ENCODE results near the gene KIF20B.
"Not testable (repeated sequence)": the region's sequence is repeated elsewhere in the genome, so short reads cannot be mapped to it uniquely, and the experiment has no call there.

The KIF20B gene

DNA sequence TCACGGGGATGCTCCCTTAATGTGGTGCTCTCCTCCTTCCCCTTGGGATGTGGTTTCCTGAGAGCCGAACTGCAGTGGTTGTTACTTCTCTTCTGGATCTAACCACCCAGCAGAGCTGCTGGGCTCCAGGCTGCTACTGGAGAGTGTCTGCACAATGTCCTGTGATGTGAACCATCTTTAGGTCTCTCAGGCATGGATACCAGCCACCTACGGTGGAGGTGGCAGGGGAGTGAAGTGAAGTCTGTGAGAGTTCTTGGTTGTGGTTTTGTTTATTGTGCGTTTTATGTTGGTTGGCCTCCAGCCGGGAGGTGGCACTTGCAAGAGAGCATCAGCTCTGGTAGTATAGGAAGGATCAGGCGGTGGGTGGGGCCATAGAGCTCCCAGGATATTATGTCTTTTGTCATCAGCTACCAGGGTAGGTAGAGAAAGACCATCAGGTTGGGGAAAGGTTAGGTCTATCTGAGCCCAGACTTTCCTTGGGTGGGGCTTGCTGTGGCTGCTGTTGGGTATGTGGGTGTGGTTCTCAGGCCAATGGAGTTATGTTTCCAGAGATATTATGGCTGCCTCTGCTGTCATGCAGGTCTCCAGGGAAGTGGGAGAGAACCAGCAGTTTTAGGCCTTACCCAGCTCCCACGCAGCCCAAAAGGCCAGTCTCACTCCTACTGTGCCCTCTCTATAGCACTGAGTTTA, 87.9 kb downstream of the KIF20B start:
- no peak for DNase-seq

DNA sequence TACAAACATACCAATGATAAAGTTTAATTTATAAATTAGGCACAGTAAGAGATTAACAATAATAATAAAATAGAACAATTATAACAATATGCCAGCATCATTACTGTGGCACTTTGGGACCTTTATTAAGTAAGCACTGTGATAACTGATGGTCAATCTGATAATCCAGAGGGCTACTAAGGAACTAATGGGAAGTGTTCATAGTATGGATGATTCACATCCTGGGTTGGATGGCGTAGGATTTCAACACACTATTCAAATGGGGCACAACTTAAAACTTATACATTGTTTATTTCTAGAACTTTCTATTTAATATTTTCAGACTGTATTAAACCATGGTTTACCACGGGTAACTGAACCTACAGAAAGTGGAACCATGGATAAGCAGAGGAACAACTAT, 90.8 kb downstream of the KIF20B start:
- DNase-seq, result no peak

DNA sequence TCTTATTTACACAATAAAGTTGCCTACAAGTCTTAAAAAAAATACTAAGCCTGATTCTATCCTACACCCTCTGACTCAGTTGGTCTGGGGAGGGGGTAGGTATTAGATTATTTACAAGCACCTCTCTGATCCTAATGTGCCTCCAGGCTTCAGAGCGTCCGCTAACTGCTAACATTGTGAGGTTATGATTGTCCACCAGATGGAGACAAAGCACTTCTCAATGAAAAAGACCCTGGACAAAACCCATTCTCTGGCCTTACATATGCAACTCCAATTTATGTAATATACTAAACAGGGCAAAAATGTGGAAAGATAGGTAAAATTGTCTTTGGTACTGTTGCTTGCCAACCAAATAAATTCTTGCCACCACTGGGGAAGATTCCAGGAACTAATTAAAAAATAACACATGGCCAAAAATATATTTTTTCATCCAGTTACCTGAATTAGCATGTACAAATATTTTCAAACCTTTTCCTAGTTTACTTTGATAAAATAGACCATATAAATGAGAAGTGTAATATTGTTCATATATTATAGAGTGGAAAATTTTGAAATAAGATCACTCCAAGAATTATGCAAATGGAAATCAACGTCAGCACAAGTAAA, 92.4 kb downstream of the KIF20B start:
- DNase-seq, result peak; percentile 20 to 73

DNA sequence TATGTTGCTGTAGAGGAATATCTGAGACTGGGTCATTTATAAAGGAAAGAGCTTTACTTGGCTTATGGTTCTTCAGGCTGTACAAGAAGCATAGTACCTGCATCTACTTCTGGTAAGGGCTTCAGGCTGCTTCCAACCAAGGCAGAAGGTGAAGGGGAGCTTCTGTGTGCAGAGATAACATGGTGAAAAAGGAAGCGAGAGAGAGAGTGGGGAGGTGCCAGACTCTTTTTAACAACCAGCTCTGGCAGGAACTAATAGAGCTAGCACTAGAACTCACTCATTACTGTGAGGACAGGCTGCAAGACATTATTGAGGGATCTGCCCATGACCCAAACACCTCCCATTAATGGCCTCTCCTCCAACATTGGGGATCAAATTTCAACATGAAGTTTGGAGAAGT, 94.5 kb downstream of the KIF20B start:
- no peak for DNase-seq

DNA sequence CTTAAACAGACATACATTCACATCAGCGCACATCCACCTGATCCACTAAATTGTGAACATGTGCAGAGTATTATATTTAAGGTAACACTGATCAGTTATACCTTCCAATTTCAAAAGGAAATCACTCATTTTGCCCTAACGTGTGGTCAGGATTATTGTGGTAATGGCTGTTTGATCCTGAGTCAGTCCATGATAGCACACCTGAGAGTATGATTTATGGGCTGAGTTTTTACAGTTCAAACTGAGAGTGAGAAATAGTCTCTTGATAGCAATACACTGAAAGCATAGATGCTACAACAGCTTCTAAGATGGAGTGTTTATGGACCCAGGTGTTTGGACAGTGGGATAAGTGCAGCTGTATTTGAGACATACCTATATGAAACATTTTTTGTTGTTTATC, 96.7 kb downstream of the KIF20B start:
- no peak for DNase-seq

DNA sequence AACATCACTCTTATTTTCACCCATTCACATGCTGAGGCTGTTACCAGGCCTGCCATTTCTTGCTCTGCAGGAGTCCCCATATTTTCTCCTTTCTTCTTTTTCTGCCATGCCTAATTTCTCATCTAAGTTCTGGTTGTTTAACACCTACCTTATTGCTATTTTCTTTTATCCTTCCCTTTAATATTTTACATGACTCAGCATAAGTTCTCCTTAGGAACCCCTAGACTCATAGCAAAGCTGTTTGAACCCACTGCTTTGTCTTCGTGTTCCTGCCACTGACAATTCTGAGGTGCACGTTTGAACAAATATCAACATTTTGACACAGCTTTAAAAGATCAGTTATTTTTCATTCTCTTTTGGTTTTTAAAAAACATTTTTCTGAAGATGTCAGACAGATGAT, 98.2 kb downstream of the KIF20B start:
- DNase-seq, result no peak

DNA sequence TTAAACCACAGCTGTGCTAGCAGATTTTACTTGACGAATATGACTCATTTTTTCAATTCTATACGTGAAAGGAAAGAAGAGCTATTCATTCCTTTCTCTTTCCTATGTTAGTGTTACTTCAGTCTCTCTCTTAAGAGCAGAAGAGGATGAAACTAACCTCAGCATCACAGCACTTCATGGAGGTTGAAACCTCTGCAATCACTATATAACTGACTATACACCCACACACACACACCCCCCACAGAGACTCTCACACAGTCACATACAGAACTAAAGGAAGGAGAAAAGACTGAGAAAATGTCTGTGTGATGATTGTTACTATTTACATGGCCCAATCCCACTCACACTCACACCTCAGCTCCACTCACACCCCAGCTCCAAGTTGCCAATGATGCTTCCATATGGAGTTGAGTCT, 104.2 kb downstream of the KIF20B start:
- no peak for DNase-seq

DNA sequence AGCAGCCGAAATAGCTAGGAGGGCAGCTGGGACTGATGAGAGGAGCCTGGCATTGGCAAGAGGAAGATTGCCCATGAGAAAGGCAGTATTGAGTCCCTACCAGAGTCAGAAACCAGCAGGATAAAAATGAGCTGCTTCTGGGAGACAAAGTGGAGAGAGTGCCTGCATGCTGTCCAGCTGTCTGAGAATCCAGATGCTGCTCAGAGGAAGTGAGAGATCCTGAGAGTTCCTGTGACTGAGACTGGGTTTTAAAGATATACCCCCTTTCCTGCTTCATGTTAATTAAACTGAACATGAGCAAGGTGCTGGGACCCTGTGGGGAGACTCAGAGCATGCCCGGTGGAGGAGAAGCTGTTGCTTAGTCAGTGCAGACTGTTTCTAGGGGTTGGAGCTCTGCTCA, 107.5 kb downstream of the KIF20B start:
- no peak for DNase-seq

DNA sequence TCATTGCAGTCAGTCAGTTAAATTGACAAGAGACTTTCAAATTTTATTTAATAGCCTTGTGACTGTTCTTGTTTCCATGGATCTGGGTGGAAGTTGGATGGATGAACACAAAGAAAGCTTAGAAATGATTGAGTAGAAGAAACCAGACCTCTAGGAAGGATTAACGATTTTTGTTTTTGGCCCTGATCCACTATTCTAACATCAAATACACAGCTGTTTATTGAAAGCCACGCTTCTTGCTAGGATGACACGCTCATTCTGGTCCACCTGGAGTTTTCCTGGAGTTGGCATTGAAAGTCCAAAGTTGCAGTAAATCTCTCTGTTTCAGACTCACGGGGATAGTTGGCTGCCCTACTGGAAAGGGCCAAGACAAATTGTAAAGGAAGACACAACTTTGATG, 108.4 kb downstream of the KIF20B start:
- DNase-seq, result no peak

DNA sequence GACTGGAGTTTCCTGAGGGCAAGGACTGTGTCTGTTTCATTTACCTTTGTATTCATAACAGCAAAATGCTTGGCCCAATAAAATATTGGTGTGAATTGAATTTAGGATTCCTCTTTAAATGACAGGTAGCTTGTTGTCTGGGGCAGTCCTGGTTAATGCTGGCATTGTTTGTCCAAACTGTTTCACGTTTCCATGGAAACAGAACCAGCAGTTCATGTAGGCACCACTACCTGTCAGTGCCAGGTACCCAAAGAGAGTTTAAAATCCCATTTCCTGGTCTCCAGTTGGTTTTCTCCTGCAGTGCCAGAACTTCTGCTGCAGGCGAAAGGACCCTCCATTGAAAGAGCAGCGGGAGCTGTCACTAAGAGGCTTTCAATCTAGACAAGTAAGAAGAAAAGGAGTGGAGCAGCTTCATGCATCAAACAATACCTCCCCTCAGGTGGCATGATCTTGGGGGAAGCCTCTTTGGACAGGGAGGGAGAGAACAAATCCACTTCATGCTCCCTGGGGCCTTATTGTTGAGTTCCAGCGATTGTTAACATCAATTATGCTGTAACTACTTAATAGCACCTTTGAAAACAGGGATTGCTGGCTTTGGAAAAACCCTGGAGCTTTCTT, 109.6 kb downstream of the KIF20B start:
- DNase-seq, result no peak

DNA sequence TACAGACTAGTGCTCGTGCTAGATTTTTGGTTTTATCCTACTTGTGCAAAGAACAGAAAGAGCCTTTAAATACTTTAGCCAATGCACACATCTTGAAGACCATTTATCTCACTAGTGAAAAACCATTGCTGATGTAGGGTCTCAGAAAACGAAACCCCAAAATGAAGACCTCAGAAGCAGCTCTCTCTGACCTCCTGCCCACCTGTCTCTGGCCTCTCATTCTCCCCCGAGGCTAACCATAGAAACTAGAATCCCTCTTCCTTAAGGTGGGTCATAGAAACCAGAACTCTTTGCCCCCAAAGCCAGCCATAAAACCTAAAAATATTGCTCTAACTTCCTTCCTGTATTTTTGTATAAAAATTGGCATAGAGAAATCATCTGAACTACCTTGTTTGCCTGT, 112.2 kb downstream of the KIF20B start:
- DNase-seq, result no peak

DNA sequence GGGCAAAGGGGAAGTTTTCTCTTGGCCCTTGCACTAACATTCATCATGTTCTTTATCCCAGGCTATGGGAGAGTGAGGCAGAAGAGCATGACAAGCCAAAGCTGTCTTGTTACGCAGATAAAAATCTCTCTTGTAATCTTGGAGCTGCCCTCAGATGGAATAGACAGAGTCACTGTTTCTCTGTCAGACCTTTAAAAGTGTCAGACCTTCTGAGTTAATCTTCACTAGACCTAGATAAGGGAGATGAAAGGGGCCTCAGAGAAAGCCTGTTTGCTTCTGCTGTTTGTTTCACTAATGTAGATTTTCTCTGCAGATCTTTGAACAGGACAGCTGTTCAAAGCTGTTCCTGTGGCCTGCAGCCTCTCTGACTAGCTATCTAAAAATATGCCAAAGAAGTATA, 112.9 kb downstream of the KIF20B start:
- no peak for DNase-seq

DNA sequence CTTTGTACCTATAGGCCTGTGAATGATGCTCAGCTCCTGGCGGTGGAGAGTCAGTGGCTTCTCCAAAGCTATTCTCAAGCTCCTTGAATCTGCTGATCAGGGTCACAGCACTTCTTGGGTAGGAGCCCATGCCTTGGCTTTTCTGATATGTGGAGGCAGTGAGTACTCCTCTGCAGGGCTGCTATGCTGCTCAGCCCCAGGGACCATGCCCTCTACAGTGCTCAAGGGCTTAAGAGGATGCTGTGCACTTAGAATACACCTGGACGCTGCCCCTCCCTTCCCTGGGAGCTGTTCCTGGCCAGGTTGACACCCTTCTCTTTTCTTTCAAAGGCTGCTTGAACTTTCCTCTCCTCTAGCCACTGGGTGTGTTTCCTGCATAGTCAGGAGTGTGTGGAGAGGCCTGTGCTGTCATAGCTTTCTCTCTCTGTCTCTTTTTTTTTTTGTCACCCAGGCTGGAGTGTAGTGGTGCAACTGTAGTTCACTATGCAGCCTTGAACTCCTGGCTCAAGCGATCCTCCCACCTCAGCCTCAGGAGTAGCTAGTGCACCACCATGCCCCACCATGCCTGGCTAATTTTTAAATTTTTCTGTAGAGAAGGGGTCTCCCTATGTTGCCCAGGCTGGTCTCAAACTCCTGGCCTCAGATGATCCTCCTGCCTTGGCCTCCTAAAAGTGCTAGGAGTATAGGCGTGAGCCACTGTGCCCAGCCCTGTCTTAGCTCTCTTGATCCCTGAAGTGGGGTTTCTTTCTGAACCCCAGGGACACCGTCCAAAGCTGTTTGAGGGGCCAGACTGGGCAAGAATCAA, 113.9 kb downstream of the KIF20B start:
- no peak for DNase-seq

DNA sequence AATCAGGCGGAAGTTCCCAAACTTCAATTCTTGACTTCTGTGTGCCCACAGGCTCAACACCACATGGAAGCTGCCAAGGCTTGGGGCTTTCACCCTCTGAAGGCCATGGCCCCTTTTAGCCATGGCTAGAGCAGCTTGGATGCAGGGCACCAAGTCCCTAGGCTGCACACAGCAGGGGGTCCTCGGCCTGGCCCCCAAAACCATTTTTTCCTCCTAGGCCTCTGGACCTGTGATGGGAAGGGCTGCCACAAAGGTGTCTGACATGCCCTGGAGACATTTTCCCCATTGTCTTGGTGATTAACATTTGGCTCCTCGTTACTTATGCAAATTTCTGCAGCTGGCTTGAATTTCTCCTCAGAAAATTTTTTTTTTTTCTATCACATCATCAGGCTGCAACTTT, 117.6 kb downstream of the KIF20B start:
- not testable (repeated sequence) for DNase-seq
